ENCODE measurements around the gene SPC24. TPM values are rescaled to one million over a fixed set of nuclear protein-coding genes. Genes with fewer than 3 reads are reported as not detected.
"Not testable (repeated sequence)": the region's sequence is repeated elsewhere in the genome, so short reads cannot be mapped to it uniquely, and the experiment has no call there.

The SPC24 gene
- total RNA-seq, 1 donor from 2014 or later = 8.3 TPM

DNA sequence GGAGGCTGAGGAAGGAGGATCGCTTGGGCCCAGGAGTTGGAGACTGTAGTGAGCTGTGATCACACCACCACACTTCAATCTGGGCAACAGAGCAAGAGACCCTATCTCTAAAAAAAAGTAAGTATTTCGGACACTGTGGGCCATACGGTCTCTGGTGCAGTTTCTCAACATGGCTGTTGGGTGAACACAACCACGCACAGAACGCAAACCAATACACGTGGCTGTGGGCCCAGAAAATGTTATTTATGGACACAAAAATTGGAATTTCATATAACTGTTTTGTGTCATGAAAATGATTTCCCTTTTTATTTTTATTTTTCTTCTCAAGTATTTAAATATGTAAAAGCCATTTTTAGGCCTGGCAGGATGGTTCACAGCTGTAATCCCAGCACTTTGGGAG, 46.8 kb downstream of the SPC24 start:
- Mint-ChIP-seq H3K36me3 (ENCODE audit: low read depth) (peaks cover 29% of the 10 kb centered on the region), H3K9me3 (ENCODE audit: low read depth) (no peaks in the 10 kb centered on the region), H3K4me3 (ENCODE audit: unreplicated experiment) (no peak overlapping the region), H3K27ac (ENCODE audit: unreplicated experiment) (no peak overlapping the region), H3K4me1 (ENCODE audit: low read depth) (no peaks in the 10 kb centered on the region), H3K27me3 (ENCODE audit: low read depth) (no peaks in the 10 kb centered on the region)
- no peak for DNase-seq (ENCODE audit: low spot score)
- TF ChIP-seq, protein P1, sequence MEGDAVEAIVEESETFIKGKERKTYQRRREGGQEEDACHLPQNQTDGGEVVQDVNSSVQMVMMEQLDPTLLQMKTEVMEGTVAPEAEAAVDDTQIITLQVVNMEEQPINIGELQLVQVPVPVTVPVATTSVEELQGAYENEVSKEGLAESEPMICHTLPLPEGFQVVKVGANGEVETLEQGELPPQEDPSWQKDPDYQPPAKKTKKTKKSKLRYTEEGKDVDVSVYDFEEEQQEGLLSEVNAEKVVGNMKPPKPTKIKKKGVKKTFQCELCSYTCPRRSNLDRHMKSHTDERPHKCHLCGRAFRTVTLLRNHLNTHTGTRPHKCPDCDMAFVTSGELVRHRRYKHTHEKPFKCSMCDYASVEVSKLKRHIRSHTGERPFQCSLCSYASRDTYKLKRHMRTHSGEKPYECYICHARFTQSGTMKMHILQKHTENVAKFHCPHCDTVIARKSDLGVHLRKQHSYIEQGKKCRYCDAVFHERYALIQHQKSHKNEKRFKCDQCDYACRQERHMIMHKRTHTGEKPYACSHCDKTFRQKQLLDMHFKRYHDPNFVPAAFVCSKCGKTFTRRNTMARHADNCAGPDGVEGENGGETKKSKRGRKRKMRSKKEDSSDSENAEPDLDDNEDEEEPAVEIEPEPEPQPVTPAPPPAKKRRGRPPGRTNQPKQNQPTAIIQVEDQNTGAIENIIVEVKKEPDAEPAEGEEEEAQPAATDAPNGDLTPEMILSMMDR (IDR thresholded peaks at IDR 0.05) = no peak

DNA sequence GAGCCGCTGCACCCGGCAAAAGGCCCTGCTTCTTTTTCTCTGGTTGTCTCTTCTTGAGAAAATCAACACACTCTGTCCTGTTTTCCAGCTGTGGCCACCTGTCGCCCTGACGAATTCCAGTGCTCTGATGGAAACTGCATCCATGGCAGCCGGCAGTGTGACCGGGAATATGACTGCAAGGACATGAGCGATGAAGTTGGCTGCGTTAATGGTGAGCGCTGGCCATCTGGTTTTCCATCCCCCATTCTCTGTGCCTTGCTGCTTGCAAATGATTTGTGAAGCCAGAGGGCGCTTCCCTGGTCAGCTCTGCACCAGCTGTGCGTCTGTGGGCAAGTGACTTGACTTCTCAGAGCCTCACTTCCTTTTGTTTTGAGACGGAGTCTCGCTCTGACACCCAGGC, 49.1 kb downstream of the SPC24 start:
- TF ChIP-seq, protein P1 (IDR thresholded peaks at IDR 0.05) = no peak
- Mint-ChIP-seq H3K4me3 (ENCODE audit: unreplicated experiment) (no peak overlapping the region), H3K36me3 (ENCODE audit: low read depth) (peaks cover 32% of the 10 kb centered on the region), H3K9me3 (ENCODE audit: low read depth) (no peaks in the 10 kb centered on the region), H3K27me3 (ENCODE audit: low read depth) (no peaks in the 10 kb centered on the region), H3K4me1 (ENCODE audit: low read depth) (no peaks in the 10 kb centered on the region), H3K27ac (ENCODE audit: unreplicated experiment) (no peak overlapping the region)
- no peak for DNase-seq (ENCODE audit: low spot score)

DNA sequence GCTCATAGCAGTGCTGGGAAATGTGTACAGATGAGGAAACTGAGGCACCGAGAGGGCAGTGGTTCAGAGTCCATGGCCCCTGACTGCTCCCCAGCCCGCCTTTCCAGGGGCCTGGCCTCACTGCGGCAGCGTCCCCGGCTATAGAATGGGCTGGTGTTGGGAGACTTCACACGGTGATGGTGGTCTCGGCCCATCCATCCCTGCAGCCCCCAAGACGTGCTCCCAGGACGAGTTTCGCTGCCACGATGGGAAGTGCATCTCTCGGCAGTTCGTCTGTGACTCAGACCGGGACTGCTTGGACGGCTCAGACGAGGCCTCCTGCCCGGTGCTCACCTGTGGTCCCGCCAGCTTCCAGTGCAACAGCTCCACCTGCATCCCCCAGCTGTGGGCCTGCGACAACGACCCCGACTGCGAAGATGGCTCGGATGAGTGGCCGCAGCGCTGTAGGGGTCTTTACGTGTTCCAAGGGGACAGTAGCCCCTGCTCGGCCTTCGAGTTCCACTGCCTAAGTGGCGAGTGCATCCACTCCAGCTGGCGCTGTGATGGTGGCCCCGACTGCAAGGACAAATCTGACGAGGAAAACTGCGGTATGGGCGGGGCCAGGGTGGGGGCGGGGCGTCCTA, 50.5 kb downstream of the SPC24 start:
- no peak overlapping the region for H3K27ac Mint-ChIP-seq (ENCODE audit: unreplicated experiment)

DNA sequence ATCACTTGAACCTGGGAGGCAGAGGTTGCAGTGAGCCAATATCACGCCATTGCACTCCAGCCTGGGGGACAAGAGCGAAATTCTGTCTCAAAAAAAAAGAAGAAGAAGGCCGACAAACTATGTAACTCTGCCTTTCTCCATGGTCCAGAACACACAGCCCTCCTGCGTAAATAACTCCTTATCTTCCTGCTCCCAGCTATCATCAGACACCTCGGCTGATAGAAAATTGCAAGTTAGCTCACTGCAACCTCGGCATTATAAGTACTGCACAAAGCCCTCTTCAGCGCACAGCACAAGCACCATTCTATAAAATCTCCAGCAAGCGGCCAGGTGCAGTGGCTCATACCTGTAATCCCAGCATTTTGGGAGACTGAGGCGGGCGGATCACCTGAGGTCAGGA, 51.9 kb downstream of the SPC24 start:
- peaks cover 33% of the 10 kb centered on the region for H3K36me3 Mint-ChIP-seq (ENCODE audit: low read depth)

More for the DNA sequence above, 50.5 kb downstream of the SPC24 start:
- Mint-ChIP-seq H3K4me1 (ENCODE audit: low read depth) (peaks cover 3% of the 10 kb centered on the region), H3K36me3 (ENCODE audit: low read depth) (peaks cover 31% of the 10 kb centered on the region), H3K9me3 (ENCODE audit: low read depth) (no peaks in the 10 kb centered on the region), H3K4me3 (ENCODE audit: unreplicated experiment) (no peak overlapping the region), H3K27me3 (ENCODE audit: low read depth) (no peaks in the 10 kb centered on the region)
- no peak for DNase-seq (ENCODE audit: low spot score)
- TF ChIP-seq, protein P1 (IDR thresholded peaks at IDR 0.05) = no peak

DNA sequence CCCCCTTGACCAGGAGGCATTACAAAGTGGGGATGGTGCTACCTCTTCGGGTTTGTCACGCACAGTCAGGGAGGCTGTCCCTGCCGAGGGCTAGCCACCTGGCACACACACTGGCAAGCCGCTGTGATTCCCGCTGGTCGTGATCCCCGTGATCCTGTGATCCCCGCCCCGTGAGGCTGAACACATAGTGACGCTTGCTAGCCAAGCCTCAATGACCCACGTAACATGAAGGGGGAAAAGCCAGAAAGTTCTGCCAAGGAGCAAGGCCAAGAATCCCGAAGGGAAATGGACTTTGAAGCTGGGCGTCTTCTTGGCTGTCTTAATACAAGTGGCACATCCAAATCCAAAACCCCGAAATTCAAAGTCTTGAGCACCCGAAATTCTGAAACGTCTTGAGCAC, 52.6 kb downstream of the SPC24 start:
- Mint-ChIP-seq H3K36me3 (ENCODE audit: low read depth) (peaks cover 31% of the 10 kb centered on the region), H3K4me3 (ENCODE audit: unreplicated experiment) (no peak overlapping the region), H3K9me3 (ENCODE audit: low read depth) (no peaks in the 10 kb centered on the region), H3K27ac (ENCODE audit: unreplicated experiment) (no peak overlapping the region), H3K27me3 (ENCODE audit: low read depth) (no peaks in the 10 kb centered on the region), H3K4me1 (ENCODE audit: low read depth) (peaks cover 13% of the 10 kb centered on the region)
- DNase-seq (ENCODE audit: low spot score) = no peak
- TF ChIP-seq, protein P1 (IDR thresholded peaks at IDR 0.05) = no peak

More for the DNA sequence above, 51.9 kb downstream of the SPC24 start:
- peaks cover 13% of the 10 kb centered on the region for H3K4me1 Mint-ChIP-seq (ENCODE audit: low read depth)
- not testable (repeated sequence) for H3K27ac Mint-ChIP-seq (ENCODE audit: unreplicated experiment); H3K27me3 Mint-ChIP-seq (ENCODE audit: low read depth); DNase-seq (ENCODE audit: low spot score); H3K9me3 Mint-ChIP-seq (ENCODE audit: low read depth); H3K4me3 Mint-ChIP-seq (ENCODE audit: unreplicated experiment)

DNA sequence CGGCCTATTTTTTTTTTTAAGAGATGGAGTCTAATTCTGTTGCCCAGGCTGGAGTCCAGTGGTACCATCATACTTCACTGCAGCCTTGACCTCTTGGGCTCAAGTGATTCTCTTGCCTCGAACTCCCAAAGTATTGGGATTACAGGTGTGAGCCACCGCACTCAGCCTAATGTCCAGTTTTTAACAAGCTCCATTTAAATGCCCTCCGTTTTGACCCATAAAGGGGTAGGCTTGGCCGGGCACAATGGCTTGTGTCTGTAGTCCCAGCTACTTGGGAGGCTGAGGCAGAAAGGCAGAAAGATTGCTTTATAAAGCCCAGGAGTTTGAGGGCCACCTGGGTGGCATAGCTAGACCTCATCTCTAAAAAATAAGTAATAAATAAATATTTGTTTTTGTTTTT, 54.5 kb downstream of the SPC24 start:
- Mint-ChIP-seq H3K9me3 (ENCODE audit: low read depth) (no peaks in the 10 kb centered on the region), H3K4me1 (ENCODE audit: low read depth) (peaks cover 28% of the 10 kb centered on the region), H3K4me3 (ENCODE audit: unreplicated experiment) (no peak overlapping the region), H3K36me3 (ENCODE audit: low read depth) (peaks cover 27% of the 10 kb centered on the region), H3K27me3 (ENCODE audit: low read depth) (no peaks in the 10 kb centered on the region), H3K27ac (ENCODE audit: unreplicated experiment) (no peak overlapping the region)
- no peak for DNase-seq (ENCODE audit: low spot score)
- TF ChIP-seq, protein P1 (IDR thresholded peaks at IDR 0.05) = no peak
